Sigmoid colon (tissue), 4 donors: Measurements from ENCODE around the gene UGT1A10.
"Not testable (repeated sequence)": the region's sequence is repeated elsewhere in the genome, so short reads cannot be mapped to it uniquely, and the experiment has no call there.

Experiments used
- CTCF ChIP-seq, 4 experiments: fragments of 450-650 bp in 3 of 4; fragments of 200-600 bp in 1 of 4; IDR thresholded peaks; one replicate each; pipeline ENCODE4 v1.5.1; 2016 to 2019; ENCODE audit warnings: antibody characterized with exemption in 4 of 4, mild to moderate bottlenecking in 3 of 4, moderate library complexity in 2 of 4
- EP300 ChIP-seq, 4 donors: sonication (generic); formaldehyde crosslinking; IDR thresholded peaks; one replicate each; pipeline ENCODE4 v1.6.1; 2017; ENCODE audit warnings: antibody characterized with exemption in 4 of 4
- POLR2A ChIP-seq, 2 donors: fragments of 450-650 bp; IDR thresholded peaks; one replicate each; pipeline ENCODE4 v1.6.1; 2016; ENCODE audit warnings: antibody characterized with exemption in 2 of 2, mild to moderate bottlenecking in 2 of 2, moderate library complexity in 2 of 2
- POLR2AphosphoS5 ChIP-seq, 4 donors: sonication (generic); formaldehyde crosslinking; IDR thresholded peaks; one replicate each; pipeline ENCODE4 v1.6.1; 2017; ENCODE audit warnings: antibody characterized with exemption in 4 of 4

GRCh38 chr2:233621863-233622262 lies 14.4 kb upstream of the UGT1A10 start:
- TF ChIP-seq POLR2AphosphoS5, CTCF, POLR2A, EP300 (IDR thresholded peaks at IDR 0.05): not testable (repeated sequence)
